A673 (cell line): ENCODE measurements around the gene MCM7. TPM values are rescaled to one million over a fixed set of nuclear protein-coding genes. Genes with fewer than 3 reads are reported as not detected.

Source experiments
- BruUV-seq: library from RNA; stranded (reverse); fragments of 400-500 nt; replicated peaks from 2 replicates; lab custom pipeline; 2021; lab: Mats Ljungman, UMichigan
- CTCF ChIA-PET: fragments of 300-600 bp; sonication (Branson Sonifier 250); formaldehyde crosslinking; loops from one replicate; lab custom pipeline; 2022; ENCODE audit warnings: antibody characterized with exemption; lab: Charles Lee
- POLR2A ChIA-PET: fragments of 300-600 bp; sonication (Branson Sonifier 250); formaldehyde crosslinking; loops from one replicate; lab custom pipeline; 2022; ENCODE audit warnings: antibody characterized with exemption; ENCODE audit not compliant: low non-redundant PET; lab: Charles Lee
- DNase-seq: peaks from one replicate; pipeline ENCODE4 v3.0.0-alpha.2; 2015; ENCODE audit warnings: low spot score
- H3K27ac ChIP-seq: fragments of 200-600 bp; sonication (generic); 2 replicates; pipeline ENCODE4 v1.5.1; 2016; ENCODE audit warnings: mixed run types, low read depth, mild to moderate bottlenecking, mixed read lengths, antibody characterized with exemption, low read length; ENCODE audit not compliant: poor library complexity, severe bottlenecking
- H3K27me3 ChIP-seq: fragments of 200-600 bp; sonication (generic); replicated peaks from 2 replicates; pipeline ENCODE4 v1.6.1; 2017; ENCODE audit warnings: mixed run types, low read depth, mild to moderate bottlenecking, mixed read lengths, antibody characterized with exemption, low read length; ENCODE audit not compliant: insufficient read depth, poor library complexity
- H3K36me3 ChIP-seq: fragments of 200-600 bp; sonication (generic); 2 replicates; pipeline ENCODE4 v1.6.1; 2016; ENCODE audit warnings: mixed run types, mild to moderate bottlenecking, mixed read lengths, antibody characterized with exemption, low read length; ENCODE audit not compliant: insufficient read depth, poor library complexity, severe bottlenecking
- H3K4me1 ChIP-seq: fragments of 200-600 bp; sonication (generic); 2 replicates; pipeline ENCODE4 v1.6.1; 2017; ENCODE audit warnings: mixed run types, mild to moderate bottlenecking, mixed read lengths, antibody characterized with exemption, low read length; ENCODE audit not compliant: insufficient read depth, poor library complexity, severe bottlenecking
- H3K4me3 ChIP-seq: fragments of 200-600 bp; sonication (generic); 2 replicates; pipeline ENCODE4 v1.5.1; 2016; ENCODE audit warnings: low read depth, mixed run types, mild to moderate bottlenecking, mixed read lengths, low read length; ENCODE audit not compliant: poor library complexity, severe bottlenecking
- H3K9me3 ChIP-seq: fragments of 200-600 bp; sonication (generic); 2 replicates; pipeline ENCODE4 v1.6.1; 2016; ENCODE audit warnings: mixed run types, low read depth, mild to moderate bottlenecking, mixed read lengths, antibody characterized with exemption, low read length; ENCODE audit not compliant: poor library complexity, severe bottlenecking
- EZH2 ChIP-seq: fragments of 200-600 bp; sonication (generic); IDR thresholded peaks from 2 replicates; pipeline ENCODE4 v1.6.1; 2017; ENCODE audit warnings: borderline replicate concordance, low read depth, mild to moderate bottlenecking, mixed read lengths, antibody characterized with exemption, low read length; ENCODE audit not compliant: poor library complexity, severe bottlenecking
- intact Hi-C: fragments of 100-400 bp; cut with micrococcal nuclease; formaldehyde crosslinking; loops from one replicate; pipeline ENCODE4 v1.10.0; 2022; ENCODE audit not compliant: unreplicated experiment
- total RNA-seq: library from RNA; stranded (reverse); gene quantifications from 2 replicates; pipeline ENCODE4 v1.2.3, GENCODE V29; 2021
- TF ChIP-seq, protein P1 (sequence below): fragments of 300-800, 200-600 bp; sonication (generic); conservative IDR thresholded peaks from 2 replicates; pipeline ENCODE4 v1.5.1; 2017; ENCODE audit warnings: low read depth, mild to moderate bottlenecking, antibody characterized with exemption, low read length, moderate library complexity, mixed read lengths

The MCM7 gene
- total RNA-seq, 1 experiment from 2014 or later: 399 TPM

DNA sequence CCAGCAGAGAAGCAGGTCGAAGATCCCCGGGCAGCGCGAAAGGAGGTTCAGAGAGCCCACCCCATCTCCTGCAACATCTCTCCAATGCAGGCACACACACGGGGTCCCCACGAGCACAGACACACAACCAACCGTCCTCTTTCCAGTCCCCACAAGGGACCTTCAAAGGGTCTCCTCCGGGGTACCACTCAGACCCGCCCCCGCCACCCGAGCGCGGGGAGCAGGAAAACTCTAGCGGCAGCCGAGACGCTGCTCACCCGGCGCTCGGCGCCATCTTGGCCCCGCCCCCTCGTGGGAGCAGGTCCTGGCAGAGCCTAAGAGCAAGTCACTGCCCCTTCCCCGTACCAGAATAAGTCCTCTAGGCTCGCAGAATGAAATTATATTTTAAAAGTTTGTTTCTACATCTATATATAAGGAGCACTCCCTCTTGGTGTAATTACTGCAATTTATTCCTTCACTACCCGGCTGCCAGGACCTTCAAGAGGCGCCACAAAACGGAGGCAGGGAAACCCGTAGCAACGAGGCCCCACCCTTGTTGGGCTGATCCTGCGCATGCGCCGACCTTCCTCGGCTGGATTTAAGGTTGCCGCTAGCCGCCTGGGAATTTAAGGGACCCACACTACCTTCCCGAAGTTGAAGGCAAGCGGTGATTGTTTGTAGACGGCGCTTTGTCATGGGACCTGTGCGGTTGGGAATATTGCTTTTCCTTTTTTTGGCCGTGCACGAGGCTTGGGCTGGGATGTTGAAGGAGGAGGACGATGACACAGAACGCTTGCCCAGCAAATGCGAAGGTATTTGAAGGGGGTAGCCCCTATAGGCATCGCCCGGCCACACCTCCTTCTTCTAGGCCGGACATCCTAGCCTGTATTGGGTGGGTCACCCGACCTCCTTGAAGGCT is 18.1 kb upstream of the MCM7 start, which contains the start of the genes CNPY4 and TAF6:
TSS of gene CNPY4 (plus strand) at position 563 of the 898 bp plus-strand sequence. CDS start at position 674, 111 bp downstream.
TSS of gene TAF6 (minus strand) at position 287 of the 898 bp plus-strand sequence. CDS start 5,149 bp downstream, outside the sequence.
- intact Hi-C loops: no loop called here
- BruUV-seq: TSS peak; percentile 72
- CTCF ChIA-PET: no interaction called here
- Histone ChIP-seq H3K27me3 (no peaks in the 10 kb centered on the region), H3K9me3 (no peaks in the 10 kb centered on the region), H3K36me3 (peaks cover 2% of the 10 kb centered on the region), H3K4me3 (peak within 1 kb of the TSS; percentile 63), H3K4me1 (peaks cover 9% of the 10 kb centered on the region), H3K27ac (peak within 1 kb of the TSS; percentile 94)
- POLR2A ChIA-PET: no interaction called here
- TF ChIP-seq, protein P1, sequence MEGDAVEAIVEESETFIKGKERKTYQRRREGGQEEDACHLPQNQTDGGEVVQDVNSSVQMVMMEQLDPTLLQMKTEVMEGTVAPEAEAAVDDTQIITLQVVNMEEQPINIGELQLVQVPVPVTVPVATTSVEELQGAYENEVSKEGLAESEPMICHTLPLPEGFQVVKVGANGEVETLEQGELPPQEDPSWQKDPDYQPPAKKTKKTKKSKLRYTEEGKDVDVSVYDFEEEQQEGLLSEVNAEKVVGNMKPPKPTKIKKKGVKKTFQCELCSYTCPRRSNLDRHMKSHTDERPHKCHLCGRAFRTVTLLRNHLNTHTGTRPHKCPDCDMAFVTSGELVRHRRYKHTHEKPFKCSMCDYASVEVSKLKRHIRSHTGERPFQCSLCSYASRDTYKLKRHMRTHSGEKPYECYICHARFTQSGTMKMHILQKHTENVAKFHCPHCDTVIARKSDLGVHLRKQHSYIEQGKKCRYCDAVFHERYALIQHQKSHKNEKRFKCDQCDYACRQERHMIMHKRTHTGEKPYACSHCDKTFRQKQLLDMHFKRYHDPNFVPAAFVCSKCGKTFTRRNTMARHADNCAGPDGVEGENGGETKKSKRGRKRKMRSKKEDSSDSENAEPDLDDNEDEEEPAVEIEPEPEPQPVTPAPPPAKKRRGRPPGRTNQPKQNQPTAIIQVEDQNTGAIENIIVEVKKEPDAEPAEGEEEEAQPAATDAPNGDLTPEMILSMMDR: no peak
- no peak for TF ChIP-seq EZH2
- DNase-seq: peak; percentile 98

GRCh38 chr7:100118388-100119071 is 17.3 kb upstream of the MCM7 start:
- BruUV-seq: TSS peak; percentile 75
- peaks cover 3% of the 10 kb centered on the region for H3K36me3 ChIP-seq
- DNase-seq: no peak
- ChIA-PET CTCF (no interaction called here), POLR2A (no interaction called here)
- intact Hi-C loops: no loop called here
- H3K27ac ChIP-seq: peak overlapping the region; percentile 94
- H3K4me1 ChIP-seq: peaks cover 9% of the 10 kb centered on the region
- TF ChIP-seq EZH2: no peak
- TF ChIP-seq, protein P1: no peak
- no peaks in the 10 kb centered on the region for H3K27me3 ChIP-seq
- peak overlapping the region; percentile 63 for H3K4me3 ChIP-seq
- H3K9me3 ChIP-seq: no peaks in the 10 kb centered on the region

- DNase-seq: no peak
- CTCF ChIA-PET: no interaction called here
- no peak for TF ChIP-seq EZH2
- TF ChIP-seq, protein P1: no peak
- Histone ChIP-seq H3K9me3 (no peaks in the 10 kb centered on the region), H3K27ac (no peak overlapping the region), H3K4me3 (no peak overlapping the region), H3K4me1 (peaks cover under 1% of the 10 kb centered on the region), H3K36me3 (peaks cover 28% of the 10 kb centered on the region), H3K27me3 (no peaks in the 10 kb centered on the region)
- intact Hi-C loops: no loop called here
- POLR2A ChIA-PET: no interaction called here
- no TSS peak for BruUV-seq
Measured at GRCh38 chr7:100115026-100115425, 13.8 kb upstream of the MCM7 start.
